PFSK-1 (cell line): ENCODE results near the gene EFCAB8.

ENCODE experiments used
- POLR2AphosphoS5 ChIP-seq: IDR thresholded peaks from 2 replicates; pipeline ENCODE4 v1.6.1; 2012; ENCODE audit warnings: low read depth, mild to moderate bottlenecking, control low read depth, low read length, moderate library complexity
- SIN3A ChIP-seq: IDR thresholded peaks from 2 replicates; pipeline ENCODE4 v1.6.1; 2012; ENCODE audit warnings: mild to moderate bottlenecking, low read length, moderate library complexity, borderline replicate concordance; ENCODE audit not compliant: insufficient read depth
- TAF1 ChIP-seq: IDR thresholded peaks from 2 replicates; pipeline ENCODE4 v1.6.1; 2012; ENCODE audit warnings: low read length, control low read depth, borderline replicate concordance; ENCODE audit not compliant: insufficient read depth
- TF ChIP-seq, protein P1 (sequence below), 2 experiments: IDR thresholded peaks; 2 replicates each; pipeline versions ENCODE4 v1.6.1 to v1.8.0; 2011 to 2012; ENCODE audit warnings: low read depth in 2 of 2, low read length in 2 of 2, control low read depth in 1 of 2, inconsistent platforms in 1 of 2, mild to moderate bottlenecking in 1 of 2, moderate library complexity in 1 of 2; ENCODE audit not compliant: insufficient read depth in 1 of 2

DNA sequence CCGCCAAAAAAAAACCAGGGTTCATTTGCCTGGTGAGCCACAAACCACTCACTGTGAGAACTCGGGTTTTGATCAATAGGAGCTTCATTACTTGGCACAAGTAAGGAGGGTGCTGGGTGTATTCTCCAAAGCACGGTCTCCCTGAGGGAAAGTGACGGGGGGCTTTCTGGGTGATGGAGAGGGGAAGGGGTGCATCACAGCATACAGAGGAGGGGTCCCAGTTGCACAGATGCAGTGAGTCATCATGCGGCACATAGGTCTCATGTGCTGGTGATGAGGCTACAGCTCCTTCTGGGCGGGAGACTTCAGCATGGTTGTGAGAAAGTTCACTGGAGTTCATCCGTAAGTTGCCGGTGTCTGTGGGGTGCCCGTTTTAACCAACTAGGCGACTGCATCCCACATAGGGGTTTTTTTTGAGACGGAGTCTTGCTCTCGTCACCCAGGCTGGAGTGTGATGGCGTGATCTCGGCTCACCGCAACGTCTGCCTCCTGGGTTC, 109.3 kb downstream of the EFCAB8 start:
- TF ChIP-seq POLR2AphosphoS5 (no peak), SIN3A (no peak), TAF1 (no peak)
- TF ChIP-seq, protein P1, sequence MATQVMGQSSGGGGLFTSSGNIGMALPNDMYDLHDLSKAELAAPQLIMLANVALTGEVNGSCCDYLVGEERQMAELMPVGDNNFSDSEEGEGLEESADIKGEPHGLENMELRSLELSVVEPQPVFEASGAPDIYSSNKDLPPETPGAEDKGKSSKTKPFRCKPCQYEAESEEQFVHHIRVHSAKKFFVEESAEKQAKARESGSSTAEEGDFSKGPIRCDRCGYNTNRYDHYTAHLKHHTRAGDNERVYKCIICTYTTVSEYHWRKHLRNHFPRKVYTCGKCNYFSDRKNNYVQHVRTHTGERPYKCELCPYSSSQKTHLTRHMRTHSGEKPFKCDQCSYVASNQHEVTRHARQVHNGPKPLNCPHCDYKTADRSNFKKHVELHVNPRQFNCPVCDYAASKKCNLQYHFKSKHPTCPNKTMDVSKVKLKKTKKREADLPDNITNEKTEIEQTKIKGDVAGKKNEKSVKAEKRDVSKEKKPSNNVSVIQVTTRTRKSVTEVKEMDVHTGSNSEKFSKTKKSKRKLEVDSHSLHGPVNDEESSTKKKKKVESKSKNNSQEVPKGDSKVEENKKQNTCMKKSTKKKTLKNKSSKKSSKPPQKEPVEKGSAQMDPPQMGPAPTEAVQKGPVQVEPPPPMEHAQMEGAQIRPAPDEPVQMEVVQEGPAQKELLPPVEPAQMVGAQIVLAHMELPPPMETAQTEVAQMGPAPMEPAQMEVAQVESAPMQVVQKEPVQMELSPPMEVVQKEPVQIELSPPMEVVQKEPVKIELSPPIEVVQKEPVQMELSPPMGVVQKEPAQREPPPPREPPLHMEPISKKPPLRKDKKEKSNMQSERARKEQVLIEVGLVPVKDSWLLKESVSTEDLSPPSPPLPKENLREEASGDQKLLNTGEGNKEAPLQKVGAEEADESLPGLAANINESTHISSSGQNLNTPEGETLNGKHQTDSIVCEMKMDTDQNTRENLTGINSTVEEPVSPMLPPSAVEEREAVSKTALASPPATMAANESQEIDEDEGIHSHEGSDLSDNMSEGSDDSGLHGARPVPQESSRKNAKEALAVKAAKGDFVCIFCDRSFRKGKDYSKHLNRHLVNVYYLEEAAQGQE (IDR thresholded peaks at IDR 0.05; ENCODE audit: insufficient read depth in 1 of 2, low read depth in 2 of 2, low read length in 2 of 2) = no peak
